OCI-LY7 (cell line): Measurements from ENCODE around the gene PPP1R36. TPM values are rescaled to one million over a fixed set of nuclear protein-coding genes. Genes with fewer than 3 reads are reported as not detected.

ENCODE experiments used
- BruUV-seq: library from RNA; stranded (reverse); fragments of 400-500 nt; replicated peaks from 2 replicates; lab custom pipeline; 2021; lab: Mats Ljungman, UMichigan
- CTCF ChIA-PET: fragments of 300-600 bp; sonication (Branson Sonifier 250); formaldehyde crosslinking; loops from one replicate; lab custom pipeline; 2022; ENCODE audit warnings: antibody characterized with exemption; ENCODE audit not compliant: unreplicated experiment; lab: Charles Lee
- POLR2A ChIA-PET: fragments of 300-600 bp; sonication (Branson Sonifier 250); formaldehyde crosslinking; loops from one replicate; lab custom pipeline; 2022; ENCODE audit warnings: antibody characterized with exemption; lab: Charles Lee
- DNase-seq: peaks from one replicate; pipeline ENCODE4 v3.0.0-alpha.2; 2015; ENCODE audit warnings: low spot score
- H2AFZ ChIP-seq: fragments of 200-600 bp; sonication (generic), shearing (Covaris generic); 2 replicates; pipeline ENCODE4 v1.6.1; 2014; ENCODE audit warnings: mild to moderate bottlenecking, antibody characterized with exemption, low read length, moderate library complexity
- H3K27ac ChIP-seq: fragments of 200-600 bp; sonication (generic); 2 replicates; pipeline ENCODE4 v1.5.1; 2014; ENCODE audit warnings: mixed run types, low read depth, mild to moderate bottlenecking, moderate library complexity, low read length, inconsistent platforms; ENCODE audit not compliant: poor library complexity, severe bottlenecking
- H3K36me3 ChIP-seq: fragments of 200-600 bp; sonication (generic); 2 replicates; pipeline ENCODE4 v1.6.1; 2014; ENCODE audit warnings: mild to moderate bottlenecking, antibody characterized with exemption, low read length, moderate library complexity, mixed read lengths; ENCODE audit not compliant: insufficient read depth
- H3K4me1 ChIP-seq: fragments of 200-600 bp; sonication (generic); 2 replicates; pipeline ENCODE4 v1.5.1; 2014; ENCODE audit warnings: mild to moderate bottlenecking, low read length; ENCODE audit not compliant: insufficient read depth, poor library complexity, severe bottlenecking
- H3K4me2 ChIP-seq: fragments of 200-600 bp; sonication (generic); 2 replicates; pipeline ENCODE4 v1.6.1; 2014; ENCODE audit warnings: mild to moderate bottlenecking, low read length
- H3K4me3 ChIP-seq: fragments of 200-600 bp; sonication (generic); 2 replicates; pipeline ENCODE4 v1.5.1; 2014; ENCODE audit warnings: mild to moderate bottlenecking, low read depth, low read length; ENCODE audit not compliant: poor library complexity, severe bottlenecking
- H3K79me2 ChIP-seq: fragments of 200-600 bp; sonication (generic); 2 replicates; pipeline ENCODE4 v1.6.1; 2016; ENCODE audit warnings: low read depth, mild to moderate bottlenecking, low read length, moderate library complexity, mixed read lengths; ENCODE audit not compliant: insufficient read depth
- H3K9me2 ChIP-seq: fragments of 200-600 bp; sonication (generic); 2 replicates; pipeline ENCODE4 v1.6.1; 2016; ENCODE audit warnings: mild to moderate bottlenecking, low read length, mixed read lengths; ENCODE audit not compliant: insufficient read depth
- H3K9me3 ChIP-seq: fragments of 200-600 bp; sonication (generic); 2 replicates; pipeline ENCODE4 v1.6.1; 2014; ENCODE audit warnings: mild to moderate bottlenecking, mixed run types, low read length, mixed read lengths
- H4K20me1 ChIP-seq: fragments of 200-600 bp; sonication (generic); 2 replicates; pipeline ENCODE4 v1.6.1; 2014; ENCODE audit warnings: mild to moderate bottlenecking, antibody characterized with exemption, low read length, moderate library complexity, mixed read lengths; ENCODE audit not compliant: insufficient read depth
- EZH2phosphoT487 ChIP-seq: fragments of 200-600 bp; sonication (generic); IDR thresholded peaks from 2 replicates; pipeline ENCODE4 v1.6.1; 2018; ENCODE audit warnings: low read depth, borderline replicate concordance, mild to moderate bottlenecking, mixed run types, antibody characterized with exemption, low read length, moderate library complexity, mixed read lengths
- intact Hi-C: fragments of 100-400 bp; cut with micrococcal nuclease; formaldehyde crosslinking; loops from one replicate; pipeline ENCODE4 v1.10.0; 2022; ENCODE audit not compliant: unreplicated experiment
- total RNA-seq, 2 experiments: library from RNA; depleted of rRNA in 1 of 2; stranded (reverse); fragments of >200 nt in 1 of 2; shearing (Covaris generic) in 1 of 2; gene quantifications; 2 replicates each; pipeline ENCODE4 v1.2.3, GENCODE V29; 2014 to 2022
- TF ChIP-seq, protein P1 (sequence below): fragments of 200-600 bp; sonication (generic); conservative IDR thresholded peaks from 2 replicates; pipeline ENCODE4 v1.5.1; 2014; ENCODE audit warnings: mild to moderate bottlenecking, antibody characterized with exemption, low read length, moderate library complexity, mixed read lengths

Gene PPP1R36
- total RNA-seq, 2 experiments from 2014 or later, result not detected

DNA sequence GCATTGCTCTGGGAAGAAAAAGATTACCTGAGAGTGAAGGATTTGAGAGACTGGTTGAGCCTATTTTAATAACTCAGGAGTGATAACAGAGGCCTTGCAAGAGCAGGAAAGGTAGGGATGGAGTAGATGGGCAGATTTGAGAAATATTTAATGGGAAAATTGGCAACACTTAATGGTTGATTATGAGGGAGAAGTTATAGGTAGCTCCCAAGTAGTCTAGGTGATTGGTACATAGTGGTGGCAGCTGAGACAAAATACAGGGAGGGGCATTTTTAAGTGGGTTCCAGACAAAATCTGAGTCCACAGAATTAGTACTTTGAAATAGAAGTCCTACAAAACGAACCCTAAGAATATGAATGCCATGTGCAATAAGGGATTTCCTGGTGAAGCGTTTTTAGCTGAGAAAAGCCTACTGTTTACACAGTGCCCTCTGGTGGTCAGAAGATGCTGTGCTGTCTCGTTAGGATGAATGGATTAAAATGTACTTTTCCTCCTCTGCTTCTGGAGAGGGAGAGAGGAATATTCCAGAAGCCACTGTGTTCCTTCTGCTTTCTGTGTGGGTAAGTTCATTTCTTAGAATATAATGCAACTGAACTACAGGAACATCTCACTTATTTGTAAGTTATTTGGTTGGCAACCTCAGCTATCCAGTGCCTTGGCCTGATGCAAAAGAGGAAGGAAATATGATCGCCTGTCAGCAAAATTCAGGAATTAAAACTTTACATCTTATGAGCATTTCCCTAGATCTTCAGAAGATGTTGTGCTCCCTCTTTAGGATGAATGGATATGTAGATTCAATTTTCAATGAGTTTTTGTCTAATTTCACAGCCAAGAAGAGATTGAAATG is 38.7 kb upstream of the PPP1R36 start:
- ChIA-PET POLR2A (interaction anchor here (0.6 to 2.1 kb wide), 4 partner anchors 11 to 423 kb away, joined by 3 to 9 read pairs (median 4); no protein-coding TSS in a partner anchor), CTCF (interaction anchor here (1.7 kb wide), 1 partner anchor 8 kb away, joined by 4 read pairs; no protein-coding TSS in a partner anchor)
- no peak overlapping the region for H3K4me3 ChIP-seq
- H3K9me3 ChIP-seq, result no peaks in the 10 kb centered on the region
- peaks cover 50% of the 10 kb centered on the region for H4K20me1 ChIP-seq
- peaks cover 46% of the 10 kb centered on the region for H3K4me1 ChIP-seq
- H3K9me2 ChIP-seq, result no peaks in the 10 kb centered on the region
- H3K79me2 ChIP-seq, result peaks cover 93% of the 10 kb centered on the region
- H2AFZ ChIP-seq, result no peak overlapping the region; the same call in 1 of the 2 replicates
- TF ChIP-seq, protein P1, sequence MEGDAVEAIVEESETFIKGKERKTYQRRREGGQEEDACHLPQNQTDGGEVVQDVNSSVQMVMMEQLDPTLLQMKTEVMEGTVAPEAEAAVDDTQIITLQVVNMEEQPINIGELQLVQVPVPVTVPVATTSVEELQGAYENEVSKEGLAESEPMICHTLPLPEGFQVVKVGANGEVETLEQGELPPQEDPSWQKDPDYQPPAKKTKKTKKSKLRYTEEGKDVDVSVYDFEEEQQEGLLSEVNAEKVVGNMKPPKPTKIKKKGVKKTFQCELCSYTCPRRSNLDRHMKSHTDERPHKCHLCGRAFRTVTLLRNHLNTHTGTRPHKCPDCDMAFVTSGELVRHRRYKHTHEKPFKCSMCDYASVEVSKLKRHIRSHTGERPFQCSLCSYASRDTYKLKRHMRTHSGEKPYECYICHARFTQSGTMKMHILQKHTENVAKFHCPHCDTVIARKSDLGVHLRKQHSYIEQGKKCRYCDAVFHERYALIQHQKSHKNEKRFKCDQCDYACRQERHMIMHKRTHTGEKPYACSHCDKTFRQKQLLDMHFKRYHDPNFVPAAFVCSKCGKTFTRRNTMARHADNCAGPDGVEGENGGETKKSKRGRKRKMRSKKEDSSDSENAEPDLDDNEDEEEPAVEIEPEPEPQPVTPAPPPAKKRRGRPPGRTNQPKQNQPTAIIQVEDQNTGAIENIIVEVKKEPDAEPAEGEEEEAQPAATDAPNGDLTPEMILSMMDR, result peak; percentile 99
- no peak for TF ChIP-seq EZH2phosphoT487
- H3K4me2 ChIP-seq, result peak overlapping the region; percentile 45
- no TSS peak for BruUV-seq
- H3K36me3 ChIP-seq, result peaks cover 22% of the 10 kb centered on the region; the same call in 1 of the 2 replicates
- peak; percentile 81 for DNase-seq
- no peak overlapping the region for H3K27ac ChIP-seq
- intact Hi-C loops, result no loop called here

DNA sequence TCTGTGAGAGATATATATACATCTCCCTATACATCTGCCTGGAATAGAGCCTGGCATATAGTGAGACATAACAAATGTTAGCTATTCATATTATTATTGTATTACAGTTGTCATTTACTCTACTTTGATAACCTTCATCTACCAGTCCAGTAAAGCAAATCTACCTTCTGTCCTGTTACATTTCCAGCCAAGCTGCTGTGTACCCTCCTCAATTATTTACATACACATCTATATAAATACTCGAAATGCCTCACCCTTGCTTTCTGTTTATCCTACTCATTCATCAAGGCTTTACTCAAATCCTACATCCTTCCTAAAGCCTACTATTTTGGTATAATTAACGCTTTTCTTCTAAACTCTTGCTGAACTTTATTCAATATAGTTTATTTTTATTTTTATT is 36.5 kb upstream of the PPP1R36 start:
- Histone ChIP-seq H3K4me2 (no peak overlapping the region), H4K20me1 (peaks cover 36% of the 10 kb centered on the region), H2AFZ (no peak overlapping the region), H3K9me2 (no peaks in the 10 kb centered on the region), H3K79me2 (peaks cover 93% of the 10 kb centered on the region), H3K36me3 (peaks cover 22% of the 10 kb centered on the region; the same call in 1 of the 2 replicates), H3K9me3 (no peaks in the 10 kb centered on the region), H3K4me3 (no peak overlapping the region), H3K27ac (no peak overlapping the region), H3K4me1 (peaks cover 25% of the 10 kb centered on the region)
- POLR2A ChIA-PET, result no interaction called here
- TF ChIP-seq, protein P1, result no peak
- TF ChIP-seq EZH2phosphoT487, result no peak
- CTCF ChIA-PET, result no interaction called here
- no TSS peak for BruUV-seq
- intact Hi-C loops, result no loop called here
- no peak for DNase-seq
